K562 treated with DMSO at 1 percent for 24 hours (cell line): ENCODE data around the gene PGM5. TPM values are rescaled to one million over a fixed set of nuclear protein-coding genes. Genes with fewer than 3 reads are reported as not detected.

Experiments used
- total RNA-seq: library from RNA; unstranded; fragments of 300-600 nt; gene quantifications from 2 replicates; pipeline ENCODE4 v1.2.3, GENCODE V29; 2022; ENCODE audit warnings: low read depth; ENCODE audit not compliant: insufficient read depth

The PGM5 gene
- not detected in 2 replicates for total RNA-seq

DNA sequence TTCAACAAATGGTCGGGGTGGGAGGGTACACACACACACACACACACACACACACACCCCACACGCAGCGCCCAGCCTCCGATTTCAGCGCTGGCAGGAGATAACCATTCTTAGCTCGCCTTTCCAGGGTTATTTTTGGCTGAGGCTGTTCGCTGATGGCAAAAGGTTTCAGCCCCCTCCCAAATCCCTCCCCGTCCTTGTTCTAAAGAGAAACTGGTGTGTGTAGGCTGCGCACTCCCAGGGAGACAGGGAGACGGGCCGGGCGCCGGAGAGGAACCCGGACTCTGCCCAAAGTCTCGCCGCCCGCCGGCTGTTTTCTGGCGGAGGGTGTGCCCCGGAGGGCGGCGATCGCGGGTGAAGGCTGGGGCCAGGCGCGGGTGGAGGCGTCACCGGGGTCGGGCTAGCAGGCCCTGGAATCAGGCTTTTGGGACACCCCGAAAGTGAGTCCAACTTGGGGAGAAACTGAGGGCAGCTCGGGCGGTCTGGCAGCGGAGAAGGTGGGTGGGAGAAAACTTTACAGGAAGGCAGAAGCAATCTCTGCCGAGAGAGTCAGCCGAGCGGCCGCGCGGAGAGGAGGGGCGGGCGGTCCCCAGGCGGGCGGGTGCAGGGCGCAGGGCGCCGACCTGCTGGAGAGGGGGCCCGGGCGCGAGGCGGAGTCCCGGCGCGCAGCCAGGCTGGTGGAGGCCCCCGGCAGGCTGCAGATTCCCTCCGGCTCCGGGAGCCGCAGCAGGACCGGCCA, at the start of gene PGM5:
Gene PGM5 (plus strand): TSS at position 232 of the 739 bp plus-strand sequence. CDS start 517 bp downstream, outside the sequence.

DNA sequence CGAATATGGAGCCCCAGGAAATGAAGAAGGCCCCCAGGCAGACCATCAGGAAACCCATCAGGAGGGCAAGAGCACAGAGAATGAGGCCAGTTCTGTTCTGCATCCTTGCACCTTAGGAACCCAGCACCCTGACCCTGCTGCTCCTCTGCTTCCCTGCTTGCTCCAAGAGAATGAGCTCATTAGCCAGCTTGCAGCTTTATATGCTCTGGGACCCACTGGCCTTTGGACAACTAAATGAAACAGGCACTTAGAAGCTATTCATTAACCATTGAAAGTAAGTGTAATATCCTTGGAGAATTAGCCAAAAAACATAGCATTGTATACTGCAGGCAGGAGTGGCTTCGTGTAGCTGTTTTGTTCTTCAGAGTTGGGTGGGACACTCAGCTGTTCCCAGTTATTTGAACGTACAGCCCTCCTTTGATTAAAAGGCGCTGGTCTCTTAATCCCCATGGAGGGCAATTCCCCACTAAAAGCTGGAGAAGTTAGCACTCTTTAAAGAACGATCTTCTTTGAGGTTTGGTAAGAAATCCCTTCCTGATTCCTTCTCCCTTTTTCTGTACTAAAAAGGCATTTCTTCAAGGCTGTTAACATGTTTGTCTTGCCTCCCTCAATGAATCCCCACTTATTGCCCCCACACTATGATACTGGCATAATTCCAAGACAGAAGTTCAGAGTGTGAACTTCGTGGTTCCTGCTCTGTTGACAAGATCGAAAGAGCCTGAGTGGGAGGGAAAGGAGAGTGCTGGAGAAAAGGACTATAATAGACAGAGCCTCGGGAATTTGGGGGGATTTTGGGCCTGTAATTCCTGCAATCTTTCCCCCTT, 184.5 kb downstream of the PGM5 start, which contains the start of gene TMEM252:
Gene TMEM252 (minus strand): TSS at position 172 of the 824 bp plus-strand sequence. CDS start 69 bp downstream, at position 103.

Other genes with a start within 250 kb of the PGM5 start
- gene ZNG1C, start 114.6 kb upstream of the PGM5 start, total RNA-seq: 3.1 and 8.6 TPM in 2 replicates
- not detected in 2 replicates for gene FOXD4L3, start 53.7 kb upstream of the PGM5 start, total RNA-seq
- gene TMEM252, start 184.3 kb downstream of the PGM5 start, total RNA-seq: not detected in 2 replicates